ENCODE results near the gene ARHGAP24.

Gene ARHGAP24

GRCh38 chr4:85571008-85571407, 96.1 kb downstream of the ARHGAP24 start:
- no peak for TF ChIP-seq POLR2AphosphoS5 (IDR thresholded peaks at IDR 0.05; ENCODE audit: low read depth, low read length)
- no peak for TF ChIP-seq FOXP2 (optimal IDR thresholded peaks at IDR 0.05; ENCODE audit: borderline replicate concordance, extremely low read depth, extremely low read length, insufficient read depth)
- TF ChIP-seq REST (IDR thresholded peaks at IDR 0.05; ENCODE audit: insufficient read depth in 1 of 2, low read depth in 2 of 2, low read length in 2 of 2), result no peak
- TF ChIP-seq SIN3A (IDR thresholded peaks at IDR 0.05; ENCODE audit: borderline replicate concordance, insufficient read depth, low read length), result no peak
- no peak for TF ChIP-seq TAF1 (IDR thresholded peaks at IDR 0.05; ENCODE audit: borderline replicate concordance, insufficient read depth, low read length)

- TF ChIP-seq SIN3A (IDR thresholded peaks at IDR 0.05; ENCODE audit: borderline replicate concordance, insufficient read depth, low read length) (no peak), POLR2AphosphoS5 (IDR thresholded peaks at IDR 0.05; ENCODE audit: low read depth, low read length) (no peak), REST (IDR thresholded peaks at IDR 0.05; ENCODE audit: insufficient read depth in 1 of 2, low read depth in 2 of 2, low read length in 2 of 2) (no peak), FOXP2 (optimal IDR thresholded peaks at IDR 0.05; ENCODE audit: borderline replicate concordance, extremely low read depth, extremely low read length, insufficient read depth) (no peak), TAF1 (IDR thresholded peaks at IDR 0.05; ENCODE audit: borderline replicate concordance, insufficient read depth, low read length) (no peak)
Observed at GRCh38 chr4:85573270-85573669, 98.3 kb downstream of the ARHGAP24 start.

DNA sequence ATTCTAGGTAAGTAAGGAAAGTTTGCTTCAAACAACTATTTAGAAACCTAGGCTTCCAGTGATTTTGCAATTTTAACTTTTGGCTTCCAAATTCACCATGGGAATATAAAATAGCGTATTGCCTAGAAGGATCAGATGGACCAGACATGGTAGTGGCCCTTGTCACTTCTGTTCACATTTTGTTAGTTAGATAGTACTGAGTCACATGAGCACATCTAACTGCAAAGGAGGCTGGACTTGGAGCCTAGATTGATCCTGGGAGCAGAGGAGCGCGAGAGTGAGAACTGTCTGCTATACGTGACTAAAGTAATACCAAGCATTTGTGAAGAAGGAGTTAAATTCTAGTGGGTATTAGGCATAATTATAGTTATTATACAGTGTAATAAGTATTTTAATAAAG, 102.4 kb downstream of the ARHGAP24 start:
- TF ChIP-seq SIN3A (IDR thresholded peaks at IDR 0.05; ENCODE audit: borderline replicate concordance, insufficient read depth, low read length) (no peak), FOXP2 (optimal IDR thresholded peaks at IDR 0.05; ENCODE audit: borderline replicate concordance, extremely low read depth, extremely low read length, insufficient read depth) (no peak), POLR2AphosphoS5 (IDR thresholded peaks at IDR 0.05; ENCODE audit: low read depth, low read length) (no peak), REST (IDR thresholded peaks at IDR 0.05; ENCODE audit: insufficient read depth in 1 of 2, low read depth in 2 of 2, low read length in 2 of 2) (no peak), TAF1 (IDR thresholded peaks at IDR 0.05; ENCODE audit: borderline replicate concordance, insufficient read depth, low read length) (no peak)

DNA sequence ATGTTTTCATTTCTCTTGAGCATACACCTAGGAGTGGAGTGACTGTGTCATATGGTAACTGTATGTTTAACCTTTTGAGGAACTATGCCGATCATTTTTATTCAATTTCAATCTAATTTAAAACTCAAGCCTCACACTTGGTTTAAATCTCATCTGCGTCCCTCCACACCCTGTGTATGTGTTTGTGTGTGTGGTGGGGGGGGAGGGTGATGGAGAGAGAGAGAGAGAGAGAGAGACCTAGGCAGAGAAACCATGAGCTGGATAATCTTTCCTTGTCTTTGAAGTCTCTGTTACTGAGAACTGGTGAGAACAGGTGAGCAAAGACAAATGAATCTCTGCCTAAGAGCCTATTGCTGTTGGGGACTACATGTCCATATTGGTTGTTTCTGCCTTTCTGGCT, 105.0 kb downstream of the ARHGAP24 start:
- no peak for TF ChIP-seq TAF1 (IDR thresholded peaks at IDR 0.05; ENCODE audit: borderline replicate concordance, insufficient read depth, low read length)
- TF ChIP-seq POLR2AphosphoS5 (IDR thresholded peaks at IDR 0.05; ENCODE audit: low read depth, low read length), result no peak
- TF ChIP-seq REST (IDR thresholded peaks at IDR 0.05; ENCODE audit: insufficient read depth in 1 of 2, low read depth in 2 of 2, low read length in 2 of 2), result no peak
- TF ChIP-seq FOXP2 (optimal IDR thresholded peaks at IDR 0.05; ENCODE audit: borderline replicate concordance, extremely low read depth, extremely low read length, insufficient read depth), result no peak
- no peak for TF ChIP-seq SIN3A (IDR thresholded peaks at IDR 0.05; ENCODE audit: borderline replicate concordance, insufficient read depth, low read length)

GRCh38 chr4:85580489-85580888, 105.5 kb downstream of the ARHGAP24 start:
- TF ChIP-seq FOXP2 (optimal IDR thresholded peaks at IDR 0.05; ENCODE audit: borderline replicate concordance, extremely low read depth, extremely low read length, insufficient read depth), result no peak
- no peak for TF ChIP-seq POLR2AphosphoS5 (IDR thresholded peaks at IDR 0.05; ENCODE audit: low read depth, low read length)
- no peak for TF ChIP-seq SIN3A (IDR thresholded peaks at IDR 0.05; ENCODE audit: borderline replicate concordance, insufficient read depth, low read length)
- TF ChIP-seq TAF1 (IDR thresholded peaks at IDR 0.05; ENCODE audit: borderline replicate concordance, insufficient read depth, low read length), result no peak
- TF ChIP-seq REST (IDR thresholded peaks at IDR 0.05; ENCODE audit: insufficient read depth in 1 of 2, low read depth in 2 of 2, low read length in 2 of 2), result no peak
